Activated effector memory CD4-positive, alpha-beta T cell treated with Interleukin-2 at 50 U/mL for 16 hours (primary cell): Measurements from ENCODE around the gene ADAMTSL1.

Experiments
- DNase-seq: peaks from one replicate; pipeline ENCODE4 v3.0.0-alpha.2; 2020

ADAMTSL1 gene

DNA sequence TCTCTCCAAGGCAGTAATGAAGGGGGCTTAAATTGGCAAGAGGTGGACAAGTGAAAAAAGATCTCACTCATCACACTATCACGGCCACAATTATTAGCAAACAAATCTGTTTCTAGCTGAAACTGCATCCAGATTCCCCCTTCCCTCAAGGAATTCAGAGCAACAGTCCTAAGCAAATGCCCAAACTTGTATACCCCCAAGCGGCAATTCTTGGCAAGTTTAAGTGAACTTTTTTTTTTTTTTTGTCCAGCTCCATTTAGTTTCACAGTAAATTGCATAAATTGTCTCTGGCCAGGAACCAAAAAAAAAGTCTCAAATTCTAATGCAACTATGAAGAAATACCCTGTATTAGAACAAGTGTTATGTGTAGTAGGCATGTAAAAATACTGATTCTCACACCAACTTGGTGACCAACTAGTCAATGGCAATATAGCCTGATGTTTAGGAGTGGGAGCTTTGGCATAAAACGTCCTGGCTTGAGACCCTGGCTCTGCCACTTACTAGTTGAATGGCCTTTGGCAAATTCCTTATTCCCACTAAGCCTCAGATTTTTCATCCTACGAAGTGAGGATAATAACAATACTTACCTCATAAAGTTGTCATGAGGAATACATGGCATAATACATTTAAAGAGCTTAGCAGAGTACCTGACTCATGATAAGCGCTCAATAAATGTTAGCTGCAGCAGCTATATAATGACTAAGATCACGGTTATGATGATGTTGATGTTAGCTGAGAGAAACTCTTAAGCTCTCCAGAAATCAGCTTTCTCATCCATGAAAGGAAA lies 193.2 kb downstream of the ADAMTSL1 start:
- no peak for DNase-seq

DNA sequence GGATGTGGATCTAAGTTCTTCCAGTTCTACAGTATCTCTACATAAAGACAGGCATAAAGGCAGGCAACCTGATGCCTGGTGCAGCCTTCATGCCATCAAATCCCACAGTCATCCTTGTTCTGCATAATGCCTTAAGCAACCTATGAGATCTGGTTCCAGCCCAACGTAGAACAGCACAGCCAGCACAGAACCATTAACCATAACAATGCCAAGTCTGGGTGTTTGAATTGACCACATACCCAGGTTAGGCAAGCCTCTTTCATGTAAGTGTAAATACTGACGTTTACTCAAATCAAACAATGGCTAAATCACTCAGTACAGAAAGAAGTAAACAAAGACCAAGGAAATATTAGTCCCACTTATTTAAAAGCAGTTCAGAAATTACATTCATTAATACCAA lies 195.0 kb downstream of the ADAMTSL1 start:
- no peak for DNase-seq

DNA sequence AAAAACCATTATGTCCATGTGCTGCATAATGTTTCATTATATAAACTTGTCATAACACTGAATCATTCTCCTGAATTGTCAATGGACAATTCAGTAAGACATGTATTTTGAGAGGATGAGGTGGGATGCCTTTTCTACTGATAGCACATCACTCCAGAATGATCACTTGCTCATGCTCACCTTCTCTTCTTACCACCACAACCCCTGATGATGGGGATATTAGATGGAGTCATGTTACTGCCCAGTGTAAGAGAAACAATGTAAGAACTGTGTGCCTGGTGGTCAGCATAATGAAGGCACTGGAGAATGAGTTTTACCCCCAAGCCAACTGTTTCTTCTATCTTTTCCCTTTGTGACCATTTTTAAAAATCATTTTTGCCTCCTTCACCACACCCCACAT lies 198.8 kb downstream of the ADAMTSL1 start:
- DNase-seq, result no peak

DNA sequence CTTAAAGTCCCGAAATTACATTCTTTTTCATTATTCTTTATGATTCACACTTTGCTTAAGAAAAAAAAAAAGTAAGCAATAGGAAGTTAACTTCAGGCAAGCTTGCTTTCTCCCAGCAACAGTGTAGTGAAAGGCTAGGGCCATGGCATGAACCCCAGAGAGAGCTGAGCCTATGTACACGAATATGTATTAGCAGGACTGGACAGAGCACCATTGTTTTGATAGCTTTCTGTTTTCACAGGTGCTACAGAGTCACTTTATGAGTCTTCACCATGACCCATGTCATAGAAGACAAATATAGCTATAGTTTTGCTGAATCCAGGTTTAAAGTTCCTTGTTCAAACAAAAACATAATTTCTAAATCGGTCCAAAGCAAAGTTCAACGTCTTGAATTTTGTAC lies 199.2 kb downstream of the ADAMTSL1 start:
- no peak for DNase-seq

DNA sequence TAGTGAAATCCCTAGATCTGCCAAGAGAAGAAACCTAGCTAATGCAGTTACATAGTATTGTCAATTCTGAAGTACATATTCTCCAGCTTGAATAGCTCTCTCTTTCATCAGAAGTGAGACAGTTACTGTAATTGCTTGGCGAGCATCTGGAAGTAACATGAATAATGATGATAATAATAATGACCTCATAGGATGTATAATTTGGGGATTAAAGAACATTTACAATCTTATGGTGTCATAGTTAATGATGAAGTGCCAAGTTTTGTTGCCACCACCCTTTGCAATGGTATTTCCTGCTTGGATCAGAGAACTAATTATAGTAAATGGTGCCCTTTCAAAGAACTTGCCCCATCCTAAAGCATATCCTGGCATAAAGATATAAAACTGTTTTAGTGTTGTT lies 201.4 kb downstream of the ADAMTSL1 start:
- no peak for DNase-seq

DNA sequence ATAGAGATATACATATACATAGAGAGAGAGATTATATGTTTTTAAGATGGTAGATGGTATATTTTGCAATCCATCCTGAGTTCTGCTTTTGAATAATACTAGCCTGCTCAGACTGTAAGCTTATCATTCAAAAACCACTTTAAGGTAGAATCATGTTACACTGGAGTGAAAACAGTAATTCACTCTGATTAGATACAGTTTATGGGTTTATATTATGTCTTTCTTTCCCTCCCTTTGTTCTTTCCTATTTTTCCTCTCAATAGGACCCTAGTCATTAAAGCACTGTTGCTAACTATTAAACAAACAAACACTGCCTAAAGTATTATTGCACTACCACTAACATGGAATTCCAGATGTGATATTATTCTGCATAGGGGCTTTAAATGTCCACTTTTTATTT lies 202.0 kb downstream of the ADAMTSL1 start:
- no peak for DNase-seq

DNA sequence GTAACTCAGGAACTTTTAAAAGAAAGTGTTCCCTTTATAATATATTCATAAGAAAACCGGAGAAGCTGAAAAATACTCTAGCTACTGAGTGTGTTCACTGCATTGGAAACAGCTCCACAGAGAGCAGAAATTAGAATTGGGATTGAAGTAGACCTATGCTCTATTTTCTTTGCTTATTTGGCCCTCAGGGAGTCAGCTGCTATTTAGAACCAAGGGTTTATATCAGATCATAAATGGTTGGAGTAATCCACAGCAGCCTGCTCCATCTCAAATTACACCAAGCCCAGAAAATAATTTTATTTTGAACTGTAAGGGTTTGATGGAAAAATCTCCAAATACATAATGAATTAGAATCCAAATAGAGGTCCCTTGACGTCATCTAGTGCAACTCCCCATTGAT lies 202.6 kb downstream of the ADAMTSL1 start:
- DNase-seq, result no peak

DNA sequence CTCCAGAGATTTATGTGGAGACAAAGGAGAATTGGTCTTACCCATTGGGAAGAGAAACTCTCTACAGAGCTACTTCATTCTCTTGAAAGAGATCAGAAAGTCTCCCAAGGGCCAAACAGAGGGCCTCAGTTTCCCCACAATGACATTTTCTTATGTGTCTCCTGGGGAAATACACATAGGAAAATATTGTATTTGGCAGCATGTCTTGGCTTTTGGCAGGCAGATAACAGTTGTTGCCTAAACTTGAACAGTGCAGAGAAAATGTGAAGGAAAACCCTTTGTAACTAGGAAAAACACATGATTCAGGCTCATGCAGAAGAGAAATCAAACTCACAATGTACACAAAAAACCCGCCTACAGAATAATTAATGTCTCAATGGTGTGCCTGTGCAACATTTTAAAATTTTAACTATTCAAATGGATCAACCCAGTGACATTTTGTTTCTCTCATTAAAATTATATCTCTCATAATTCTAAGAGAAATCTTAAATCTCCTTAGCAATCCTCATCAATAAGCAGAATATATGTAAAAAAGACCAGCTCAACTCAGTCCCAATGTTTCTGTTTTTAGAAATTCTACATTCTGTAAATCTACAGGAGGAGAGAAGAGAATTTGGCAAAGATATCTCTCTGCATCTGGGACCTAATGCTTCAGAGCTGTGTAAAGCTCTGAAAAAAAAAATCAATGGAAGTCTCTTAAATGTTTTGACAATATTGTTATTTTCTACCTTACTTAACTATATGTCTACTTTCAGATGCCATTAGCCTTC lies 205.1 kb downstream of the ADAMTSL1 start:
- no peak for DNase-seq

DNA sequence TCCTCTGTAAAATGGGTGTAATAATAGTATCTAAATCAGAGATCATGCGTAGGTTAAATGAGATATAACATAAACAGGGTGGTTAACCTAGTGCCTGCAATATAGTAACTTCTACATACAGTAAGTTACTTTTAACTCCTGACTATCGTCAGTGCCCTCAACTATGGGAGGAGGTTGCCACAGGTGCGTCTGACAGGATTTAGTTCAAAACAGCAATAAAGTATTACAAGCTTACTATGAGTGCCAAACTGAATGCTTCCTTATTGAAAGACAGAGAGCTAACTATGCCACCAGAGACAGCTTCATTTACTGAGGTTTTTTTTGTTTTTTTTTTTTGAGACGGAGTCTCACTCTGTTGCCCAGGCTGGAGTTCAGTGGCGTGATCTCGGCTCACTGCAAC lies 209.0 kb downstream of the ADAMTSL1 start:
- no peak for DNase-seq

DNA sequence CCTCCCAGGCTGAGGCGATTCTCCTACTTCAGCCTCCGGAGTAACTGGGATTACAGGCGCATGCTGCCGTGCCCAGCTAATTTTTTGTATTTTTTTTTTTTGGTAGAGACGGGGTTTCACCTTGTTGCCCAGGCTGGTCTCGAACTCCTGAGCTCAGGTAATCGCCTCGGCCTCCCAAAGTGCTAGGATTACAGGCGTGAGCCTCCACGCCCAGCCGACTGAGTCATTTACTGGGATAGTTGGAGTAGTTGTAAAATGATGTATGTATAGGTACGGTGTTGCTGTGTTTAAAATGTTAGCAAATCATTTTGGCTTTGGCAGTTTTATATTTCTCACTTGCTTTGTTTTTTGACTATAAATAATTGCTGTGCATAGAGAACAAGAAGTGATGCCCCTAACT lies 209.4 kb downstream of the ADAMTSL1 start:
- DNase-seq, result no peak

DNA sequence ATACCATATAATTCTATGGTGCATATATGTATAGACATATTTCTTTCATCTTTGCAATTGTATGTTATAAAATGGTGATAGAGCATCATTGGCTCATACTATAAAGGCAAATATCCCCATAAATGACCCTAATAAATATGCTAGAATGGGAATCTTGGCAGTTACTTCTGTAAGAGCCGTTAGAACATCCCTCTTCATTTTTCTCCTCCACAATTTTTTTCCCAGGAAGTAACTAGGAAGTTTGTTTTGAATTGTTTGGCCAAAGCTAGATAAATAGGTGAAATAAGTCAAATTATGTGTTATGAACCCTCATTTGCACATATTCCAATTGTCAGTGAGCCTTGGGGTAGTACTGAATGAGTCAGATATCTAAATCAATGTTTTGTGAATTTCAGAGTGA lies 209.9 kb downstream of the ADAMTSL1 start:
- DNase-seq, result no peak

DNA sequence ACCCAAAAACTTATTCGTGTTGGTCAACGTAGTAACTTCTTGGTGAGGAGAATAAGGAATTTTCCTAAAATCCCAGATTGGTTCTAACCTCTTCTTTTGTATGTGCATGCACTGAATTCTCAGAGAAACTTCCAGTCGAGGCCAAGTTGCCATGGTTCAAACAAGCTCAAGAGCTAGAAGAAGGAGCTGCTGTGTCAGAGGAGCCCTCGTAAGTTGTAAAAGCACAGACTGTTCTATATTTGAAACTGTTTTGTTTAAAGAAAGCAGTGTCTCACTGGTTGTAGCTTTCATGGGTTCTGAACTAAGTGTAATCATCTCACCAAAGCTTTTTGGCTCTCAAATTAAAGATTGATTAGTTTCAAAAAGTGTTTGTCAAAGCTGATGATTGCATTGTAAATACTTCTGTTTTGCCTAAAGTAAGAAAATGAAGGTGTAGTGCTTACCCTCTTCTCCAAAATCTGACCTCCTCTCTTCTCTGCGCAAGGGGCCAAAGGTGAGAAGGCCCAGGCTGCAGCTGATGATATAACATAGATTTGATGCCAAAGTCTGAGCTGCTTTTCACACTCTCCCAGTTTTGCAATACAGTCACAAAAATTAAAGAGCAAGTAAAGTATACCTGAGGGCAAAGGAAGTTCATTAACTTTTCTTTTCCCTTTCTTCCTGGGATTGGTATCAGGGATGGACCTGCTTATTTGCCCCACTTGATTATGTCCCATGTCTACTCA lies 210.8 kb downstream of the ADAMTSL1 start:
- DNase-seq, result no peak

DNA sequence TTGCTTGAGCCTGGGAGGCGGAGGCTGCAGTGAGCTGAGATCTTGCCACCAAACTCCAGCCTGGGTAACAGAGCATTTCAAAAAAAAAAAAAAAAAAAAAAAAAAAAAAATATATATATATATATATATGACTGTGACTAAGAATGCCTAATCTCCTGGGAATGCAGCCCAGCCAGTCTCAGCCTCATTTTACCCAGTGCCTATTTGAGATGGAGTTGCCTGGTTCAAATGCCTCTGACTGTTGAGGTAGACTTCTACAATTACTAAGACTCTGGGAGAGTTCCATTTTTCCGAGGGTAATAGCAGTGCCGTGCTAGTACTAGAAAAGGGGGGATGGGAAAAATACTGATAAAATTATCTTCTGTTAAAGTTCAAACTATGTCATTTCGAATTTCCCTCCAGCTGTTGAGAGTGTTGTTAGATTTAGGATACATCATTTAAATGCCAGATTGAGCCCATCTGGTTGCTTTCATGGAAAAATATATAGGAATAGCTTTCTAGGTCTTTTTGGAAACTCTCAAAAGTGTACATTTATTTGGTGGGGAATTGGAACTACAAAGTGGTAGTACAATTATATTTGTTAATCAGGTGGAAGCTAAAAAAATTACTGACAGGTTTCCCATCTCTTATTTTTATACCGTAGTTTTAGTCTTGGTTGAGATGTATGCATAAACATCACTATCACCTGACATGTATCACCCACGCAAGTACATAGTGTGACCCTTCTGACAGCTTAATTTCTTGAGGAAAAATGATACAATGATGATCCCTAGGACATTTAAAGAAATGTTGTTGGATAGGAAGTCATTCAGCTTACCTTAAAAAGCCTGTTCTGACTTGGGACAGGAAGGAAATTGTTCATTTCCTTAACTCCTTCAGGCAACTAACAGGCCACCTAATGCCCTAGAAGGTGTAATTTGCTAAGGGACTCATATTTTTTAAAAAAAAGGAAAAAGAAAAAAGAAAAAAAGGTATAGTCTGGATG lies 214.9 kb downstream of the ADAMTSL1 start:
- DNase-seq, result no peak

DNA sequence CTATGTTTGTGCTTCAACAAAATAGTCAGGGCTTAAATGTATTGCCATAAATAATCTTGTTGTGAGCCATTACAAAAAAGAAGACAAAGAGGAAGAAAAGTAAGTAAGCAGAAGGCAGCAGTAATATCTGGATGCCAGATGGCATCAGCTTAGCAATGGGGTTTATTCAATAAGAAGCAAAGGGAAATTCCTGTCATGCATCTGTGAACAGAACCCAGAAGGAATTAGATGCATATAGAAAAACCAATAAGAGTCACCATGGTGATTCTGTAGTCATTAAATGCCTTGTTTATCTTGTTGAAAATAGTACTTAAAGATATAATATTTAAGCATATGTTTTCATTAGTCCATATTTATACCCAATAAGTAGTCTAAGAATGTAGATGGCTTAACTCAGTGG lies 216.0 kb downstream of the ADAMTSL1 start:
- no peak for DNase-seq

DNA sequence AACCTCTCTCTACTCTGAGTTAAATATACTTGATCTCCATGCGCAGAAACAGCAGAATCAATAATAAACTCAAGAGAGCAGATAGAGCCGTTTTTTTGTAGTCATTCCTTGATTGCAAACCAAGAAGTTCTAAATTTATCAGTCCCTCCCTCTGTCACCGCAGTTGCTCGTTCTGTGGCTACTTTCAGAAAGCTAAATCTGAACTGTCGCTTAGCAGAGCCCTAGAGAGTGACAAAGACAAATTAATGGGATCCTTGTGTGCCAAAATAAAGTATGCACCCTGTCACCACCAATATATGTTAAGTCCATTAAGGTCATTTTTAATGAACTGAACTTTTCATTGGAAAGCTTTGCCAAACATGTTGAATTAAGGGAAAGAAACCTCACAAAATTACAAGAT lies 218.3 kb downstream of the ADAMTSL1 start:
- DNase-seq, result no peak

DNA sequence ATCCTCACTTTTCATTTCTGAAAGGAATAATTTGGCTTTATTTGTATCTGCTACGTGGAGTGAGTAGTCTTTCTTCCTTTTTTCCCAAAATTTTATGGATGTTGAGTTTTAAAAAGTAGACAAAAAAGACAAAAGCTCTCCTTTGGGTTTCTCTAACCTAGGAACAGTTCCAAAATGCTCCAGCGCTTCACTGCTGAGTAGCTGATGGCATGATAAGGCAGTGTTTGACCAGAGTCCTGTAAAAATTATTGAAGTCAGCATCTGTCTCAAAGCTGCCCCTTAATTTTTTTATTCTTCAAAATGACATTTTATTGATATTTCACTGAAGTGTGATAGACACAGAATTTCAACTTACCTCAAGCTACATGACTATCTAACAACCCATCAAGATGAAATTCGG lies 219.0 kb downstream of the ADAMTSL1 start:
- DNase-seq, result no peak

DNA sequence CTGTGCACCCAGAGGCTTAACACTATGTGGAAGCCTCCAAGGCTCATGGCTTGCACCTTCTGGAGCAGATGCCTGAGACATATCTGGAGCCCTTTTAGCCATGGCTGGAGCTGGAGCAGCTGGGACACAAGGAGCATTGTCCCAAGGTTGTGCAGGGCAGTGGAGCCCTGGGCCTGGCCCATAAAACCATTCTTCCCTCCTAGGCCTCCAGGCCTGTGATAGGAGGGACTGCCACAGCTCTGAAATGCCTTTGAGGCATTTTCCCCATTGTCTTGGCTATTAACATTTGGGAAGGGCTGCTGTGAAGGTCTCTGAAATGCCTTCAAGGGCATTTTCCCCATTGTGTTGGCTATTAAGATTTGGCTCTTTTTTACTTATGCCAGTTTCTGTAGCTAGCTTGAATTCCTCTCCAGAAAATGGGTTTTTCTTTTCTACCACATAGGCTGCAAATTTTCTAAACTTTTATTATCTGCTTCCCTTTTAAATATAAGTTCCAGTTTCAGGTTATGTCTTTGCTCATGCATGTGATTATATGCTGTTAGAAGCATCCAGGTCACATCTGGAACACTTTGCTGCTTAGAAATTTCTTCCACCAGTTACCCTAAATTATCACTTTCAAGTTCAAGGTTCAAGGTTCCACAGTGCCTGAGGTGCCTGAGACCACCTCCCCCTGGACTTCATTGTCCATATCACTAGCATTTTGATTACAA lies 221.2 kb downstream of the ADAMTSL1 start:
- no peak for DNase-seq

DNA sequence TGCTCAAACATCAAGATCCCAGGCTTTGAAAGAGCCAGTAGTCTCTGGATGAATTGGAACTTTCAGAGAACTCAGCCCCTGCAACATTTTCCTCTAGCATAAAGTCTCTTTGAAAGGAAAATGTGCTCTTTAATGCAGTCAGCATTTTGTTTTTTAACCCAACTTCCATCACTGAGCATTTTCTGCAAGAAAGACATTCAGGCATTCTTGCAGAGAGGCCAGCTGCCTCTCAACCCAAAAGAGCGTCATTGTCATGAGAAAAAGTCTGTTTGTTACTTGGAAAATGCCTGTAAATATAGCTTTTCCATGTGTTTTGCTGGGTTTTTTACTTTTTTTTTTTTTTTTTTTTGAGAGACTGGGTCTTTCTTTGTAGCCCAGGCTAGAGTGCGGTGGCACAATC lies 225.0 kb downstream of the ADAMTSL1 start:
- no peak for DNase-seq

DNA sequence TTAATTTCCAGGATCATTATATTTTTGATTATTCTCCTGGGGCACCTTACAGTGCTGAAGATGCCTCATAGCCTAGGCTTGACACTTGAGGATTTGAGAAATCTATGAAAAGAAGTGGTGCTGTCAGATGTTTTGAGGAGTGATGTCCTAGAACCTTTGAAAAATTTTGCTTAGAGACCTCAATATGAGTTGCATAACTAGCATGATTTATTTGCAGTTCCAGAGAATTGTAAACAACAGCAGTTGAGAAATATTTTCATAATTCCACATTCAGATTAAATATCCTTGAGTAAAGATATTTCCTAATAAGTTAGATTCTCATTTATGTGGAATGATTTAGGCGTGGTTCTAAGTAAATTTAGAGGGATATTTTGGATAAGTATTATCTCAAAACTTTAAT lies 225.8 kb downstream of the ADAMTSL1 start:
- DNase-seq, result no peak

DNA sequence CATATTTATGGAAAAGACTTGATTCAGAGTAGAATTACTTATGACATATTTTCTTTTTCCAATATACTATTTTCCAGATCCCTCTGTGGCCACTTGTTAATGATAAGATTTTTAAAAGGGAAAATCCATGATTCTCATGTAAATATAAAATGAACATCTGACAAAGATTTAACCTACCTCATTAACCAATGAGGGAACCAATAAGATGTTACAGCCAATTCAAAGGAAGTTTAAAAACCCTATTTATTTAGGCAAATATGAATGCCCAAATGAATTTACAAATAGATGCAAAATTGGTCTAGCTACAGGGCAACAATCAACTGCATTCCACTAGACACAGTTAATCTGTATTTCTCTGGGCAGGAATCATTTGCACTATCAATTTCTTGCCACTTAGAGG lies 226.8 kb downstream of the ADAMTSL1 start:
- DNase-seq, result no peak

DNA sequence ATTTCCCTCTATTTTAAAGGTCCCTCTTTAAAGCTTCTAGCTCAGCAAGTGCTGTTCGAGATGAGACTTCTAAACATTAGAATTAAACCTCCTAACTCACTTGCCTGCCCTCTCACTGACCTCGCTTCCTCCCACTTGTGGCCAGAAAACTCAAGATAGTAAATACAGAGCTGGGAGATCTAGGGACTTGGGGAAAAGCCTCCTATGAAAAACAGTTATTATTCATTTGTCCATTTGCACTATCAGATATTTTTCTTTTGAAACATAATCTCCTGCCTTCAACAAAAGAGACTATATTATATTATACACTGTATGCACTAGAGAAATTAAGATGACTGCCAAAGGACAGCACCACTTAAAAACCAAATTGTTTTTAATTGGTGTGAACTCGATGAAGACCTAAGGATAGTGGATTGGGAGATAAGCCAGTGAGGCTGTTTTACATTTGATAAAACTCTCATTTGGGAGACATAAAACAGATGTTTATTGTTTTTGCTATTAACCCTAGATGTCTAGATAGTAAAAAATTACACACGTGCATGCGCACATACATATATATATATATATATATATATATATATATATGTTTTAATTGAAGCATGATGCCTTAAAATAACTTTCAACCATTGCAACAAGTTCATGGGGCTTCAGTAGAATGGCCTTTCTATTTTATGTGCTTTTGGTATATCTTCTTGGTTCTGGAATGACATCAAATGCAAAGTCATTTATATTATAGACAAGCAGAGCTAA lies 229.4 kb downstream of the ADAMTSL1 start:
- DNase-seq, result no peak
